Naive B cell (primary cell): ENCODE results near the gene RSF1. TPM values are rescaled to one million over a fixed set of nuclear protein-coding genes. Genes with fewer than 3 reads are reported as not detected.
"Not testable (repeated sequence)": the region's sequence is repeated elsewhere in the genome, so short reads cannot be mapped to it uniquely, and the experiment has no call there.

Experiments used
- ATAC-seq, 2 donors: fragments of 150-1000 bp; cut with Tn5 transposase; 2 replicates each; pipeline ENCODE4 v1.10.0; 2021; ENCODE audit warnings: low read depth in 2 of 2, mild to moderate bottlenecking in 2 of 2, moderate library complexity in 2 of 2
- DNase-seq: peaks from one replicate; pipeline ENCODE4 v3.0.0; 2022
- H3K27ac Mint-ChIP-seq, 6 donors: one replicate each; pipeline ENCODE4 v1.8.0; 2020 to 2022; ENCODE audit warnings: mild to moderate bottlenecking in 6 of 6, mixed read lengths in 6 of 6, moderate library complexity in 5 of 6, inconsistent platforms in 2 of 6
- H3K27me3 Mint-ChIP-seq, 3 donors: one replicate each; pipeline ENCODE4 v1.8.0; 2021 to 2022; ENCODE audit warnings: mixed read lengths in 3 of 3, mild to moderate bottlenecking in 1 of 3
- H3K36me3 Mint-ChIP-seq, 2 donors: one replicate each; pipeline ENCODE4 v1.8.0; 2020 to 2022; ENCODE audit warnings: mixed read lengths in 2 of 2, inconsistent platforms in 1 of 2, mild to moderate bottlenecking in 1 of 2
- H3K4me1 Mint-ChIP-seq, 3 donors: one replicate each; pipeline ENCODE4 v1.8.0; 2020 to 2022; ENCODE audit warnings: mixed read lengths in 3 of 3, inconsistent platforms in 1 of 3, mild to moderate bottlenecking in 1 of 3, moderate library complexity in 1 of 3
- H3K4me3 Mint-ChIP-seq, 8 donors: one replicate each; pipeline ENCODE4 v1.8.0; 2020 to 2022; ENCODE audit warnings: mild to moderate bottlenecking in 8 of 8, mixed read lengths in 8 of 8, moderate library complexity in 8 of 8, inconsistent platforms in 2 of 8
- H3K9me3 Mint-ChIP-seq, 7 donors: one replicate each; pipeline ENCODE4 v1.8.0; 2020 to 2022; ENCODE audit warnings: mixed read lengths in 7 of 7, mild to moderate bottlenecking in 5 of 7, inconsistent platforms in 2 of 7, moderate library complexity in 1 of 7
- polyA plus RNA-seq, 6 donors: library from polyadenylated mRNA; unstranded; fragments of 300-500 nt; fragmentation: Illumina TruSeq; gene quantifications; one replicate each; pipeline ENCODE4 v1.2.3, GENCODE V29; 2021; ENCODE audit warnings: low read depth in 6 of 6

RSF1 gene
- polyA plus RNA-seq, 6 donors from 2014 or later, result 15.1 to 52.2 (median 36.3) TPM

GRCh38 chr11:77822126-77822525 lies 1.6 kb upstream of the RSF1 start:
- not testable (repeated sequence) for ATAC-seq, DNase-seq, H3K9me3 Mint-ChIP-seq, H3K36me3 Mint-ChIP-seq, H3K27ac Mint-ChIP-seq, H3K27me3 Mint-ChIP-seq
- peaks cover 20 to 34% (median 29%) of the 10 kb centered on the region in 3 donors for H3K4me1 Mint-ChIP-seq
- H3K4me3 Mint-ChIP-seq, result peak overlapping the region in 2 of 8 donors; percentile 7 to 95

- no peak for ATAC-seq
- peaks cover 0 to 5% of the 10 kb centered on the region in 2 donors for H3K36me3 Mint-ChIP-seq
- H3K4me1 Mint-ChIP-seq, result peaks cover 24 to 39% (median 35%) of the 10 kb centered on the region in 3 donors
- no peaks in the 10 kb centered on the region for H3K9me3 Mint-ChIP-seq
- no peaks in the 10 kb centered on the region for H3K27me3 Mint-ChIP-seq
- peak overlapping the region in 5 of 6 donors; percentile 83 to 97 (median 95) for H3K27ac Mint-ChIP-seq
- H3K4me3 Mint-ChIP-seq, result peak overlapping the region; percentile 89 to 100 (median 100)
- peak; percentile 12 for DNase-seq
Measured at GRCh38 chr11:77821349-77821851, 878 bp upstream of the RSF1 start.

- peaks cover 28 to 47% (median 45%) of the 10 kb centered on the region in 3 donors for H3K4me1 Mint-ChIP-seq
- DNase-seq (no peak), ATAC-seq (peak; percentile 2 to 7)
- H3K36me3 Mint-ChIP-seq, result peaks cover under 1 to 5% of the 10 kb centered on the region in 2 donors
- peaks cover 0 to under 1% (median 0%) of the 10 kb centered on the region in 7 donors for H3K9me3 Mint-ChIP-seq
- H3K27me3 Mint-ChIP-seq, result no peaks in the 10 kb centered on the region
- peak overlapping the region; percentile 89 to 100 (median 100) for H3K4me3 Mint-ChIP-seq
- H3K27ac Mint-ChIP-seq, result peak overlapping the region; percentile 94 to 98 (median 96)
Measured at GRCh38 chr11:77819921-77820564, 479 bp downstream of the RSF1 start.

GRCh38 chr11:77819411-77819920 lies 1.1 kb downstream of the RSF1 start:
- DNase-seq (peak; percentile 81), ATAC-seq (peak; percentile 60 to 62)
- H3K27me3 Mint-ChIP-seq, result no peaks in the 10 kb centered on the region
- peaks cover 0 to 5% (median 3%) of the 10 kb centered on the region in 7 donors for H3K9me3 Mint-ChIP-seq
- H3K4me1 Mint-ChIP-seq, result peaks cover 32 to 53% (median 45%) of the 10 kb centered on the region in 3 donors
- H3K27ac Mint-ChIP-seq, result peak overlapping the region; percentile 91 to 98 (median 96)
- H3K4me3 Mint-ChIP-seq, result peak overlapping the region; percentile 89 to 100 (median 100)
- H3K36me3 Mint-ChIP-seq, result peaks cover 5% of the 10 kb centered on the region in 2 donors

- Mint-ChIP-seq H3K4me3 (peak overlapping the region in 1 of 8 donors; percentile 16), H3K4me1 (peaks cover 28 to 72% (median 49%) of the 10 kb centered on the region in 3 donors)
- DNase-seq, result no peak
Measured at GRCh38 chr11:77815459-77815858, 5.1 kb downstream of the RSF1 start.

GRCh38 chr11:77814848-77815247 lies 5.7 kb downstream of the RSF1 start:
- H3K4me1 Mint-ChIP-seq, result peaks cover 32 to 78% (median 55%) of the 10 kb centered on the region in 3 donors
- peaks cover 13 to 17% of the 10 kb centered on the region in 2 donors for H3K36me3 Mint-ChIP-seq
- no peak for ATAC-seq
- peaks cover 0 to 5% (median 3%) of the 10 kb centered on the region in 7 donors for H3K9me3 Mint-ChIP-seq
- no peak for DNase-seq
- H3K4me3 Mint-ChIP-seq, result peak overlapping the region in 2 of 8 donors; percentile 66 to 69
- H3K27ac Mint-ChIP-seq, result peak overlapping the region in 2 of 6 donors; percentile 20 to 69
- no peaks in the 10 kb centered on the region for H3K27me3 Mint-ChIP-seq

More at GRCh38 chr11:77815459-77815858, 5.1 kb downstream of the RSF1 start:
- Mint-ChIP-seq H3K27ac (no peak overlapping the region), H3K36me3 (peaks cover 13 to 17% of the 10 kb centered on the region in 2 donors), H3K27me3 (no peaks in the 10 kb centered on the region), H3K9me3 (peaks cover 0 to 5% (median 3%) of the 10 kb centered on the region in 7 donors)
- no peak for ATAC-seq

GRCh38 chr11:77813256-77813655 lies 7.3 kb downstream of the RSF1 start:
- Mint-ChIP-seq H3K4me3 (peak overlapping the region in 1 of 8 donors; percentile 25), H3K36me3 (peaks cover 7 to 17% of the 10 kb centered on the region in 2 donors), H3K27ac (peak overlapping the region in 1 of 6 donors; percentile 79), H3K9me3 (peaks cover 0 to 5% (median 3%) of the 10 kb centered on the region in 7 donors), H3K4me1 (peaks cover 26 to 70% (median 46%) of the 10 kb centered on the region in 3 donors), H3K27me3 (no peaks in the 10 kb centered on the region)
- ATAC-seq, result no peak
- no peak for DNase-seq

GRCh38 chr11:77806993-77807392 lies 13.5 kb downstream of the RSF1 start:
- no peaks in the 10 kb centered on the region for H3K9me3 Mint-ChIP-seq
- H3K4me1 Mint-ChIP-seq, result peaks cover 37 to 67% (median 49%) of the 10 kb centered on the region in 3 donors
- DNase-seq, result no peak
- no peak for ATAC-seq
- H3K4me3 Mint-ChIP-seq, result peak overlapping the region in 1 of 8 donors; percentile 10
- peaks cover 7 to 13% of the 10 kb centered on the region in 2 donors for H3K36me3 Mint-ChIP-seq
- H3K27ac Mint-ChIP-seq, result peak overlapping the region in 1 of 6 donors; percentile 40
- H3K27me3 Mint-ChIP-seq, result no peaks in the 10 kb centered on the region

- Mint-ChIP-seq H3K27me3 (no peaks in the 10 kb centered on the region), H3K36me3 (peaks cover 4 to 10% of the 10 kb centered on the region in 2 donors), H3K27ac (peak overlapping the region in 1 of 6 donors; percentile 79), H3K4me3 (peak overlapping the region in 3 of 8 donors; percentile 27 to 61 (median 41)), H3K9me3 (no peaks in the 10 kb centered on the region), H3K4me1 (peaks cover 37 to 65% (median 49%) of the 10 kb centered on the region in 3 donors)
- DNase-seq, result no peak
- ATAC-seq, result no peak
Measured at GRCh38 chr11:77806415-77806814, 14.1 kb downstream of the RSF1 start.

- DNase-seq (no peak), ATAC-seq (no peak)
- Mint-ChIP-seq H3K36me3 (no peaks in the 10 kb centered on the region), H3K27me3 (no peaks in the 10 kb centered on the region), H3K27ac (peak overlapping the region in 2 of 6 donors; percentile 32 to 75), H3K4me3 (no peak overlapping the region), H3K4me1 (peaks cover 51 to 76% (median 61%) of the 10 kb centered on the region in 3 donors), H3K9me3 (peaks cover 0 to 1% (median 0%) of the 10 kb centered on the region in 7 donors)
Measured at GRCh38 chr11:77801477-77801876, 19.0 kb downstream of the RSF1 start.

- DNase-seq (no peak), ATAC-seq (no peak)
- Mint-ChIP-seq H3K36me3 (no peaks in the 10 kb centered on the region), H3K9me3 (peaks cover 0 to 1% (median 0%) of the 10 kb centered on the region in 7 donors), H3K27ac (peak overlapping the region in 5 of 6 donors; percentile 1 to 75 (median 70)), H3K4me3 (peak overlapping the region in 2 of 8 donors; percentile 30 to 42), H3K27me3 (no peaks in the 10 kb centered on the region), H3K4me1 (peaks cover 50 to 78% (median 61%) of the 10 kb centered on the region in 3 donors)
Measured at GRCh38 chr11:77800449-77800848, 20.1 kb downstream of the RSF1 start.

- peak overlapping the region in 5 of 6 donors; percentile 59 to 93 (median 81) for H3K27ac Mint-ChIP-seq
- peaks cover 0 to 1% (median 0%) of the 10 kb centered on the region in 7 donors for H3K9me3 Mint-ChIP-seq
- H3K4me1 Mint-ChIP-seq, result peaks cover 56 to 83% (median 72%) of the 10 kb centered on the region in 3 donors
- H3K4me3 Mint-ChIP-seq, result peak overlapping the region in 3 of 8 donors; percentile 11 to 50 (median 25)
- ATAC-seq, result peak in 1 of 2 donors; percentile 46
- DNase-seq, result no peak
- no peaks in the 10 kb centered on the region for H3K27me3 Mint-ChIP-seq
- no peaks in the 10 kb centered on the region for H3K36me3 Mint-ChIP-seq
Measured at GRCh38 chr11:77799338-77799737, 21.2 kb downstream of the RSF1 start.

GRCh38 chr11:77793972-77794371 lies 26.6 kb downstream of the RSF1 start:
- Mint-ChIP-seq H3K27me3 (no peaks in the 10 kb centered on the region), H3K9me3 (peaks cover 0 to 10% (median 4%) of the 10 kb centered on the region in 7 donors), H3K27ac (peak overlapping the region in 2 of 6 donors; percentile 28 to 39), H3K4me1 (peaks cover 75 to 95% (median 89%) of the 10 kb centered on the region in 3 donors), H3K4me3 (no peak overlapping the region), H3K36me3 (peaks cover 28 to 33% of the 10 kb centered on the region in 2 donors)
- ATAC-seq (no peak), DNase-seq (no peak)
